Transverse colon (tissue), 4 donors: ENCODE data around the gene TERF2IP. TPM values are rescaled to one million over a fixed set of nuclear protein-coding genes. Genes with fewer than 3 reads are reported as not detected.

Experiments used
- DNase-seq: peaks from one replicate; pipeline ENCODE4 v3.0.0-alpha.2; 2019
- H3K27ac ChIP-seq, 4 donors: fragments of 200-600 bp; sonication (generic); 2 replicates each; pipeline ENCODE4 v1.5.1; 2016 to 2018; ENCODE audit warnings: inconsistent platforms in 4 of 4
- H3K27me3 ChIP-seq: fragments of 200-600 bp; sonication (generic); 2 replicates; pipeline ENCODE4 v1.5.1; 2017; ENCODE audit warnings: inconsistent platforms
- H3K36me3 ChIP-seq, 4 donors: fragments of 200-600 bp; sonication (generic); 2 replicates each; pipeline ENCODE4 v1.5.1; 2017 to 2019; ENCODE audit warnings: inconsistent platforms in 4 of 4
- H3K4me1 ChIP-seq, 4 donors: fragments of 200-600 bp; sonication (generic); 2 replicates each; pipeline ENCODE4 v1.5.1; 2017 to 2020; ENCODE audit warnings: inconsistent platforms in 4 of 4
- H3K4me3 ChIP-seq, 4 donors: fragments of 200-600 bp; sonication (generic); 1 replicate in 1 of 4; 2 replicates in 3 of 4; pipeline versions ENCODE4 v1.5.1 to v1.6.1; 2017 to 2019; ENCODE audit warnings: inconsistent platforms in 4 of 4
- H3K9me3 ChIP-seq, 2 donors: fragments of 200-600 bp; sonication (generic); 2 replicates each; pipeline ENCODE4 v1.5.1; 2017 to 2019; ENCODE audit warnings: inconsistent platforms in 2 of 2
- CTCF ChIP-seq, 5 experiments: fragments of 200-600 bp in 3 of 5; fragments of 450-650 bp in 2 of 5; sonication (generic) in 3 of 5; IDR thresholded peaks; 1 replicate in 2 of 5; 2 replicates in 3 of 5; pipeline ENCODE4 v1.5.1; 2016 to 2017; ENCODE audit warnings: antibody characterized with exemption in 5 of 5, inconsistent platforms in 3 of 5, mild to moderate bottlenecking in 2 of 5, moderate library complexity in 1 of 5
- EP300 ChIP-seq: sonication (generic); formaldehyde crosslinking; IDR thresholded peaks from one replicate; pipeline ENCODE4 v1.6.1; 2017; ENCODE audit warnings: antibody characterized with exemption, low read depth
- POLR2A ChIP-seq: fragments of 450-650 bp; IDR thresholded peaks from one replicate; pipeline ENCODE4 v1.6.1; 2016; ENCODE audit warnings: antibody characterized with exemption, mild to moderate bottlenecking, moderate library complexity
- POLR2AphosphoS5 ChIP-seq, 3 donors: sonication (generic); formaldehyde crosslinking; IDR thresholded peaks; one replicate each; pipeline ENCODE4 v1.6.1; 2016; ENCODE audit warnings: antibody characterized with exemption in 3 of 3
- WGBS, 2 donors: methylation state at CpG; one replicate each; pipeline ENCODE4 v1.1.5; 2018; ENCODE audit warnings: low coverage in 1 of 2; 5-methylcytosine and 5-hydroxymethylcytosine counted together
- in situ Hi-C, 4 donors: fragments of 200-750 bp; cut with MboI; loops; one replicate each; pipeline versions ENCODE4 v1.15.0 to v1.15.1; 2017; ENCODE audit warnings: low sequenced_read_pairs in 3 of 4, low pct_ligation_motif_present in 1 of 4, low pct_unique_long_range_greater_than_20kb in 1 of 4
- intact Hi-C: fragments of 100-400 bp; cut with DNase I; formaldehyde crosslinking; loops from one replicate; pipeline ENCODE4 v1.15.1; 2023; ENCODE audit warnings: low total_unique reads
- total RNA-seq, 4 donors: library from RNA; depleted of rRNA; stranded (reverse); fragments of >200 nt; gene quantifications; one replicate each; pipeline ENCODE4 v1.1.0, GENCODE V29; 2016

The TERF2IP gene
- total RNA-seq, 4 donors from 2014 or later = 20.9 to 50.0 (median 36.3) TPM

GRCh38 chr16:75606507-75606906, 41.1 kb upstream of the TERF2IP start:
- WGBS, 2 donors = 100% methylated on average over 1 of the region's 1 CpG; no CpG with 5 or more reads in 1 of the 2 donors
- H3K36me3 ChIP-seq = peaks cover 0 to 66% (median 18%) of the 10 kb centered on the region in 4 donors
- H3K9me3 ChIP-seq = no peaks in the 10 kb centered on the region
- in situ Hi-C loops = no loop called here
- H3K27ac ChIP-seq = no peak overlapping the region
- H3K27me3 ChIP-seq = no peaks in the 10 kb centered on the region
- H3K4me3 ChIP-seq = no peak overlapping the region
- DNase-seq = no peak
- intact Hi-C loops = no loop called here
- no peaks in the 10 kb centered on the region for H3K4me1 ChIP-seq
- no peak for TF ChIP-seq EP300
- no peak for TF ChIP-seq CTCF (IDR thresholded peaks at IDR 0.05)
- TF ChIP-seq POLR2AphosphoS5 (IDR thresholded peaks at IDR 0.05) = no peak
- TF ChIP-seq POLR2A = no peak

- no peaks in the 10 kb centered on the region for H3K4me1 ChIP-seq
- intact Hi-C loops = no loop called here
- no peak for DNase-seq
- 93 to 99% methylated on average over 1 to 4 of the region's 4 CpGs for WGBS, 2 donors
- no peak overlapping the region for H3K27ac ChIP-seq
- H3K9me3 ChIP-seq = no peaks in the 10 kb centered on the region
- H3K36me3 ChIP-seq = peaks cover 0 to 50% (median 10%) of the 10 kb centered on the region in 4 donors
- TF ChIP-seq CTCF (IDR thresholded peaks at IDR 0.05) (no peak), EP300 (no peak), POLR2AphosphoS5 (IDR thresholded peaks at IDR 0.05) (no peak), POLR2A (no peak)
- no peaks in the 10 kb centered on the region for H3K27me3 ChIP-seq
- in situ Hi-C loops = no loop called here
- no peak overlapping the region for H3K4me3 ChIP-seq
Measured at GRCh38 chr16:75614066-75614897, 33.3 kb upstream of the TERF2IP start.

- no peaks in the 10 kb centered on the region for H3K27me3 ChIP-seq
- H3K9me3 ChIP-seq = no peaks in the 10 kb centered on the region
- no peak for TF ChIP-seq POLR2AphosphoS5 (IDR thresholded peaks at IDR 0.05)
- no peak for TF ChIP-seq EP300
- no peak for TF ChIP-seq CTCF (IDR thresholded peaks at IDR 0.05)
- TF ChIP-seq POLR2A = no peak
- intact Hi-C loops = no loop called here
- no peak for DNase-seq
- H3K4me3 ChIP-seq = no peak overlapping the region
- in situ Hi-C loops = no loop called here
- WGBS, 2 donors = 95 to 100% methylated on average over 1 to 2 of the region's 2 CpGs
- H3K4me1 ChIP-seq = peaks cover 0 to under 1% (median 0%) of the 10 kb centered on the region in 4 donors
- peaks cover 0 to 42% (median 9%) of the 10 kb centered on the region in 4 donors for H3K36me3 ChIP-seq
- H3K27ac ChIP-seq = peak overlapping the region in 1 of 4 donors; percentile 41
Measured at GRCh38 chr16:75615619-75616018, 32.0 kb upstream of the TERF2IP start.

- no peak for DNase-seq
- intact Hi-C loops = no loop called here
- Histone ChIP-seq H3K27ac (peak overlapping the region in 1 of 4 donors; percentile 16), H3K27me3 (no peaks in the 10 kb centered on the region), H3K9me3 (no peaks in the 10 kb centered on the region), H3K4me3 (no peak overlapping the region), H3K36me3 (peaks cover 0 to 33% (median 6%) of the 10 kb centered on the region in 4 donors), H3K4me1 (peaks cover 2 to 10% (median 6%) of the 10 kb centered on the region in 4 donors)
- TF ChIP-seq POLR2A (no peak), CTCF (IDR thresholded peaks at IDR 0.05) (no peak), POLR2AphosphoS5 (IDR thresholded peaks at IDR 0.05) (no peak), EP300 (no peak)
- WGBS, 2 donors = 84 to 87% methylated on average over 4 of the region's 4 CpGs
- in situ Hi-C loops = no loop called here
Measured at GRCh38 chr16:75616521-75617010, 31.0 kb upstream of the TERF2IP start.
